ENCODE results near the gene DEFB119.
"Not testable (repeated sequence)": the region's sequence is repeated elsewhere in the genome, so short reads cannot be mapped to it uniquely, and the experiment has no call there.

DEFB119 gene

GRCh38 chr20:31390490-31390889 is at the start of gene DEFB119:
TSS of gene DEFB119 (minus strand) at chr20:31390590. CDS start at chr20:31390483, 107 bp downstream.
- no peak for DNase-seq (ENCODE audit: low read depth in 4 of 4, low spot score in 1 of 4)

GRCh38 chr20:31430568-31431115 is 40.3 kb upstream of the DEFB119 start:
- no peak for DNase-seq (ENCODE audit: low read depth in 4 of 4, low spot score in 1 of 4)

- DNase-seq (ENCODE audit: low read depth in 4 of 4, low spot score in 1 of 4), result not testable (repeated sequence)
Measured at GRCh38 chr20:31427576-31427975, 37.2 kb upstream of the DEFB119 start.

- DNase-seq (ENCODE audit: low read depth in 4 of 4, low spot score in 1 of 4), result not testable (repeated sequence)
Measured at GRCh38 chr20:31426891-31427551, 36.6 kb upstream of the DEFB119 start.

- DNase-seq (ENCODE audit: low read depth in 4 of 4, low spot score in 1 of 4), result no peak
Measured at GRCh38 chr20:31425797-31426196, 35.4 kb upstream of the DEFB119 start.

GRCh38 chr20:31418307-31418706 is 27.9 kb upstream of the DEFB119 start:
- no peak for DNase-seq (ENCODE audit: low read depth in 4 of 4, low spot score in 1 of 4)

GRCh38 chr20:31415653-31416052 is 25.3 kb upstream of the DEFB119 start:
- DNase-seq (ENCODE audit: low read depth in 4 of 4, low spot score in 1 of 4), result no peak

- no peak for DNase-seq (ENCODE audit: low read depth in 4 of 4, low spot score in 1 of 4)
Measured at GRCh38 chr20:31414381-31414780, 24.0 kb upstream of the DEFB119 start.

- DNase-seq (ENCODE audit: low read depth in 4 of 4, low spot score in 1 of 4), result no peak
Measured at GRCh38 chr20:31410011-31410410, 19.6 kb upstream of the DEFB119 start.

- DNase-seq (ENCODE audit: low read depth in 4 of 4, low spot score in 1 of 4), result no peak
Measured at GRCh38 chr20:31406115-31406514, 15.7 kb upstream of the DEFB119 start, which contains the start of gene DEFB121. TSS of gene DEFB121 (minus strand) at chr20:31406215. CDS start at chr20:31406152, 63 bp downstream.

- DNase-seq (ENCODE audit: low read depth in 4 of 4, low spot score in 1 of 4), result no peak
Measured at GRCh38 chr20:31403886-31404285, 13.5 kb upstream of the DEFB119 start.

GRCh38 chr20:31394900-31395299 is 4.5 kb upstream of the DEFB119 start:
- no peak for DNase-seq (ENCODE audit: low read depth in 4 of 4, low spot score in 1 of 4)

- DNase-seq (ENCODE audit: low read depth in 4 of 4, low spot score in 1 of 4), result no peak
Measured at GRCh38 chr20:31392836-31393235, 2.4 kb upstream of the DEFB119 start.

- DNase-seq (ENCODE audit: low read depth in 4 of 4, low spot score in 1 of 4), result no peak
Measured at GRCh38 chr20:31374346-31374745, 16.0 kb downstream of the DEFB119 start.

GRCh38 chr20:31368301-31368700 is 22.1 kb downstream of the DEFB119 start, which contains the start of gene DEFB118:
TSS of gene DEFB118 (plus strand) at chr20:31368601. CDS start at chr20:31368651, 50 bp downstream.
- DNase-seq (ENCODE audit: low read depth in 4 of 4, low spot score in 1 of 4), result no peak

- not testable (repeated sequence) for DNase-seq (ENCODE audit: low read depth in 4 of 4, low spot score in 1 of 4)
Measured at GRCh38 chr20:31364272-31364671, 26.1 kb downstream of the DEFB119 start.

- DNase-seq (ENCODE audit: low read depth in 4 of 4, low spot score in 1 of 4), result no peak
Measured at GRCh38 chr20:31363295-31363694, 27.1 kb downstream of the DEFB119 start.

- DNase-seq (ENCODE audit: low read depth in 4 of 4, low spot score in 1 of 4), result no peak
Measured at GRCh38 chr20:31355981-31356380, 34.4 kb downstream of the DEFB119 start.

- DNase-seq (ENCODE audit: low read depth in 4 of 4, low spot score in 1 of 4), result no peak
Measured at GRCh38 chr20:31341470-31341869, 48.9 kb downstream of the DEFB119 start.

GRCh38 chr20:31330893-31331292 is 59.5 kb downstream of the DEFB119 start:
- no peak for DNase-seq (ENCODE audit: low read depth in 4 of 4, low spot score in 1 of 4)
